ENCODE results near the gene THEM4.
"Not testable (repeated sequence)": the region's sequence is repeated elsewhere in the genome, so short reads cannot be mapped to it uniquely, and the experiment has no call there.

The THEM4 gene

GRCh38 chr1:151905070-151905442 is 4.3 kb downstream of the THEM4 start:
- no peak for TF ChIP-seq CTCF (IDR thresholded peaks at IDR 0.05; ENCODE audit: insufficient read depth, missing control alignments)
- FAIRE-seq: no peak
- DNase-seq (ENCODE audit: insufficient read length, low spot score): no peak

GRCh38 chr1:151902858-151903257 is 6.5 kb downstream of the THEM4 start:
- DNase-seq (ENCODE audit: insufficient read length, low spot score) (no peak), FAIRE-seq (no peak)
- TF ChIP-seq CTCF (IDR thresholded peaks at IDR 0.05; ENCODE audit: insufficient read depth, missing control alignments): no peak

- DNase-seq (ENCODE audit: insufficient read length, low spot score); FAIRE-seq: not testable (repeated sequence)
Observed at GRCh38 chr1:151900804-151901203, 8.5 kb downstream of the THEM4 start.

- DNase-seq (ENCODE audit: insufficient read length, low spot score) (no peak), FAIRE-seq (no peak)
- TF ChIP-seq CTCF (IDR thresholded peaks at IDR 0.05; ENCODE audit: insufficient read depth, missing control alignments): no peak
Observed at GRCh38 chr1:151898519-151898991, 10.8 kb downstream of the THEM4 start.

- TF ChIP-seq CTCF (IDR thresholded peaks at IDR 0.05; ENCODE audit: insufficient read depth, missing control alignments): no peak
- FAIRE-seq (no peak), DNase-seq (ENCODE audit: insufficient read length, low spot score) (no peak)
Observed at GRCh38 chr1:151897991-151898431, 11.3 kb downstream of the THEM4 start.

- no peak for TF ChIP-seq CTCF (IDR thresholded peaks at IDR 0.05; ENCODE audit: insufficient read depth, missing control alignments)
- DNase-seq (ENCODE audit: insufficient read length, low spot score): no peak
- FAIRE-seq: no peak
Observed at GRCh38 chr1:151893176-151893924, 16.0 kb downstream of the THEM4 start.

GRCh38 chr1:151892190-151892589 is 17.1 kb downstream of the THEM4 start:
- FAIRE-seq (no peak), DNase-seq (ENCODE audit: insufficient read length, low spot score) (no peak)
- no peak for TF ChIP-seq CTCF (IDR thresholded peaks at IDR 0.05; ENCODE audit: insufficient read depth, missing control alignments)

Data from D721Med (cell line).